ENCODE measurements around the gene SERPINA10. TPM values are rescaled to one million over a fixed set of nuclear protein-coding genes. Genes with fewer than 3 reads are reported as not detected.

SERPINA10 gene
- total RNA-seq, result not detected
- not detected for polyA plus RNA-seq
- long read RNA-seq, donor 1, result 0 reads
- long read RNA-seq, donor 2, result 0 reads
- long read RNA-seq, donor 3, result 0 reads

- Histone ChIP-seq H3K27ac (no peak within 1 kb of the TSS), H3K4me3 (no peak within 1 kb of the TSS), H3K9me3 (no peaks in the 10 kb centered on the region), H3K27me3 (peaks cover 0 to 6% (median 0%) of the 10 kb centered on the region in 9 donors), H3K4me1 (no peaks in the 10 kb centered on the region), H3K36me3 (no peaks in the 10 kb centered on the region)
- 68 to 79% (median 72%) methylated on average over 8 to 10 of the region's 10 CpGs for WGBS, 4 donors
- DNase-seq (no peak), ATAC-seq (peak in 1 of 4 donors; percentile 13)
- intact Hi-C loops (cut with DNase I), result no loop called here
- TF ChIP-seq POLR2A (IDR thresholded peaks at IDR 0.05) (no peak), CTCF (IDR thresholded peaks at IDR 0.05) (no peak)
Measured at GRCh38 chr14:94292872-94293577, at the start of gene SERPINA10. Gene SERPINA10, minus strand, starts transcription at chr14:94293268. Its CDS starts 2,675 bp downstream, at chr14:94290593.

DNA sequence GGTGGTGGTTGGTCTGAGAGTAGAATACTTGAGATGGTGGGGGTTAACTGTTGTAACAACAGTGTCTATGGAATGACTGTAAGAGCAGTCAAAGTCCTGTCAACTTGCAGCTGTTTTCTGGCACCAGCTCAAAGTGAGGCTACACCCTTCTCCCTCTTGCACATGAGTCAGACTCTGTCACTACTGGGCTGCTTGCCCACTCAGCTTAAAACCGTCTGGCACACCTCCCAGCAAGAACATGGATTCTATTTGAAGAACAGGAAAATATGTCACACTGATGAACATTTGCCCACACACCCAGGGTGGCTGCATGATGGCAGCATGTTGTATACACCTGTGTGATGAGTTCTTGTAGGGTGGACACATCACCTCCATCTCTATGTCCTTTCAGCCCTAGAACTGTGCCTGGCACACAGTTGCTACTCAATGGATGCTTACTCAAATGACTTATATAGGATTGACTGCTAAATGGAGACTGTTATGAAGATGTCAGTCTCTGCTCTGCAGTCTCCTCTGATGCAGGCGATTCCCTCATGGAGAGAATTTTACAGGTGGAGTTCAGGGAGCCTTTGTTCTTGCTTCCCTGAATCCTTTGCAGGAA is 49.4 kb upstream of the SERPINA10 start:
- Histone ChIP-seq H3K36me3 (no peaks in the 10 kb centered on the region), H3K4me3 (no peak overlapping the region), H3K27ac (peak overlapping the region in 1 of 12 donors; percentile 27), H3K27me3 (peaks cover 0 to 6% (median 0%) of the 10 kb centered on the region in 9 donors), H3K4me1 (peaks cover 0 to 20% (median 11%) of the 10 kb centered on the region in 12 donors), H3K9me3 (peaks cover 0 to 3% (median 0%) of the 10 kb centered on the region in 12 donors)
- whole genome bisulfite sequencing, 4 donors, result 42 to 44% (median 43%) methylated on average over 2 of the region's 2 CpGs
- intact Hi-C loops (cut with DNase I), result no loop called here
- TF ChIP-seq POLR2A (IDR thresholded peaks at IDR 0.05) (no peak), CTCF (IDR thresholded peaks at IDR 0.05) (no peak)
- DNase-seq, result peak; percentile 75 to 94 (median 84)
- peak; percentile 89 to 97 (median 94) for ATAC-seq

DNA sequence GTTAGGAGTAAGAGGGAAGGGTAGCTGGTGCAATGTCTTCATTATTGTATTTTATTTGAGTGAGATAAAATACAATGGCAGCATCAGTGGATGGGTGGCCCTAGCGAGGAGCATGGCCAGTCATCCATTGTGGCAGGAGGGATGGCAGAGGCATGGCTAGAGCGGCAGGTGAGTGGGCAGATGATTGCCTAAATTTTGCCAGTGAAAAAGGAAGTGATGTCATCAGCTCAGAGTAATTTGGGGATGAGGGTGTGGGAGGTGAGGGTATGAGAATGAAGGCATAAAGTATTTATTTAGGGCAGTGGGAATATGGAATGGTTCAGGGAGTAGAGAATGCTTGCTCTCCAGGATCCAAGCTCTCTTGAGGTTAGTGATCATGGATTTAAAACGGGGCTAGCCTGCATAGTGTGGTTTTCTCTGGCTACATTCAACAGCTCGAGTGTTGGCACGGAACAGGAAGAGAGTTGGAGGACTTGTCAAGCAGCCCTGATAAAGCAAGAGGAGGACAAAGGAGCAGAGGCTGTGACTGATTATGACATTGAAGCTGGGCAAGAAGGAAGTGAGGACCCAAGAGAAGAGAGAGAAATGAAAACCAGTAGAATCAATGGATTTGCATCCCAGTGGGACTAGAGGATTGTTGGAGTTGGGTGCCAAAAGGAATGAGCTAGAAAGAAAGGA is 48.7 kb upstream of the SERPINA10 start:
- no peak overlapping the region for H3K4me3 ChIP-seq
- peaks cover 0 to 20% (median 11%) of the 10 kb centered on the region in 12 donors for H3K4me1 ChIP-seq
- H3K27ac ChIP-seq, result peak overlapping the region in 1 of 12 donors; percentile 27
- H3K27me3 ChIP-seq, result no peaks in the 10 kb centered on the region
- H3K9me3 ChIP-seq, result peaks cover 0 to 3% (median 0%) of the 10 kb centered on the region in 12 donors
- H3K36me3 ChIP-seq, result no peaks in the 10 kb centered on the region
- peak in 3 of 4 donors; percentile 43 to 50 (median 46) for ATAC-seq
- no peak for DNase-seq
- TF ChIP-seq POLR2A (IDR thresholded peaks at IDR 0.05) (no peak), CTCF (IDR thresholded peaks at IDR 0.05) (no peak)
- 37 to 41% (median 38%) methylated on average over 5 of the region's 5 CpGs for WGBS, 4 donors
- intact Hi-C loops (cut with DNase I), result no loop called here

DNA sequence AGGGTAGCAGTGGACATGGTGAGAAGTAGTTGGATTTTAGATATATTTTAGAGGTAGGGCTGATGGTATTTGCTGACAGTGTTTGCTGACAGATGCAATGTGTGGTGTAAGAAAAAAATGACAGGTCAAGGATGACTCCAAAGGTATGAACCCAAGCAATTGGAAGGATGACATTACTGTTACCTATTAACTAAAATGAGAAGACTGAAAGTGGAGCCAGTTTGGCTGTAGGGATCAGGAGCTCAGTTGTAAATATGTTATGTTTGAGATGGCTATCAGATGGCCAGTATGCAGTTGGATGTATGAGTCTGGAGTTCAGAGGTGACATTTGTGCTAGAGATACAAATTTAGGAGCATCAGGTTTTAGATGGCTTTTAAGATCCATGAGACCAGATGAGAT is 47.5 kb upstream of the SERPINA10 start:
- Histone ChIP-seq H3K9me3 (peaks cover 0 to 3% (median 0%) of the 10 kb centered on the region in 12 donors), H3K27me3 (no peaks in the 10 kb centered on the region), H3K36me3 (no peaks in the 10 kb centered on the region), H3K4me3 (no peak overlapping the region), H3K27ac (no peak overlapping the region), H3K4me1 (peaks cover 0 to 18% (median 11%) of the 10 kb centered on the region in 12 donors)
- DNase-seq, result no peak
- no peak for ATAC-seq
- no peak for TF ChIP-seq POLR2A (IDR thresholded peaks at IDR 0.05)
- no peak for TF ChIP-seq CTCF (IDR thresholded peaks at IDR 0.05)
- intact Hi-C loops (cut with DNase I), result no loop called here

Measured in heart left ventricle (tissue), 16 donors.